ENCODE data around the gene GDF9.

DNA sequence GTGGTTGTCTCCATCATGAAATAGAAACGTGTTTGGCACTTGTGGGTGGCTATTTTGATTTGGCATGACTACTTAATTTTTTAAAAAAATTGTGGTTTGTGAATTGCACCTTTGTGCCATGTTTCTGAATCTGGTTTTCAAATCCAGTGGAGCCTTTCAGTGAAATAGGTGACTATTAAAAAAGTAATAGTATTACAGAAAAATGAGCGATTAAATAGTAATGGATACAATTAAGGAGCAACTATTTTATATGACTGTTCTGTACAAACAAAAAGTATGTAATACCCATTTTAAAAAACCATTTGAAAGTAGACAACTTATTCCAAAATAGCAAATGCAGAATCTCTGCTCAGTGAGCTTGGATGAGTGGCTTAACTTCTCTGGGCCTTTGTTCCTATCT is 50.2 kb downstream of the GDF9 start:
- TF ChIP-seq, protein P1, sequence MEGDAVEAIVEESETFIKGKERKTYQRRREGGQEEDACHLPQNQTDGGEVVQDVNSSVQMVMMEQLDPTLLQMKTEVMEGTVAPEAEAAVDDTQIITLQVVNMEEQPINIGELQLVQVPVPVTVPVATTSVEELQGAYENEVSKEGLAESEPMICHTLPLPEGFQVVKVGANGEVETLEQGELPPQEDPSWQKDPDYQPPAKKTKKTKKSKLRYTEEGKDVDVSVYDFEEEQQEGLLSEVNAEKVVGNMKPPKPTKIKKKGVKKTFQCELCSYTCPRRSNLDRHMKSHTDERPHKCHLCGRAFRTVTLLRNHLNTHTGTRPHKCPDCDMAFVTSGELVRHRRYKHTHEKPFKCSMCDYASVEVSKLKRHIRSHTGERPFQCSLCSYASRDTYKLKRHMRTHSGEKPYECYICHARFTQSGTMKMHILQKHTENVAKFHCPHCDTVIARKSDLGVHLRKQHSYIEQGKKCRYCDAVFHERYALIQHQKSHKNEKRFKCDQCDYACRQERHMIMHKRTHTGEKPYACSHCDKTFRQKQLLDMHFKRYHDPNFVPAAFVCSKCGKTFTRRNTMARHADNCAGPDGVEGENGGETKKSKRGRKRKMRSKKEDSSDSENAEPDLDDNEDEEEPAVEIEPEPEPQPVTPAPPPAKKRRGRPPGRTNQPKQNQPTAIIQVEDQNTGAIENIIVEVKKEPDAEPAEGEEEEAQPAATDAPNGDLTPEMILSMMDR (IDR thresholded peaks at IDR 0.05): no peak
- TF ChIP-seq POLR2A (IDR thresholded peaks at IDR 0.05): no peak
